Measurements from ENCODE around the gene UBALD1. TPM values are rescaled to one million over a fixed set of nuclear protein-coding genes. Genes with fewer than 3 reads are reported as not detected.
"Not testable (repeated sequence)": the region's sequence is repeated elsewhere in the genome, so short reads cannot be mapped to it uniquely, and the experiment has no call there.

UBALD1 gene
- polyA plus RNA-seq, 3 donors = 2.2 to 19.2 (median 2.8) TPM

DNA sequence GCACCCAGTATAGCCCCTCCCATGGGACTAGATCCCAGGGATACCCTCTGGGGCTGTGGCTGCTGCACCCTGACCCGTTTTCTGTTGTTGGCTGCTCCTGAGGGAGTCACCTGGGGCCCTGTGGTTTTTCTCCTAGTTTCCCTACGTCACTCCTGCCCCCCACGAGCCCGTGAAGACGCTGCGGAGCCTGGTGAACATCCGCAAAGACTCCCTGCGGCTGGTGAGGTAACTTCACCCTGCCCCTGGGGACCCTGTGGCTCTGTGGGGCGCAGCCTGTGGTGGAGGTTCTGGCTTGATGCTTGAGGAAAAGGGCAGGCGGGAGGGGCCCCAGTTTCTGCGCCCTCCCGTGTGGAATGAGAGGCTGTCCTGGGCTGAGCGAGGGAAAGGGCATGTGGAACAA is 37.1 kb upstream of the UBALD1 start:
- no peak overlapping the region for H3K27ac ChIP-seq (ENCODE audit: low read depth in 1 of 2, low read length in 2 of 2)
- no peak for DNase-seq
- no peaks in the 10 kb centered on the region for H3K27me3 Mint-ChIP-seq (ENCODE audit: low read depth in 3 of 3)
- peaks cover 0 to 3% of the 10 kb centered on the region in 2 donors for H3K9me3 ChIP-seq (replicated peaks in 1 of 2; ENCODE audit: control insufficient read depth in 1 of 2, insufficient read depth in 1 of 2, low read length in 2 of 2)
- peaks cover 9% of the 10 kb centered on the region for H3K4me1 Mint-ChIP-seq
- no peak overlapping the region for H3K4me3 Mint-ChIP-seq
- H3K36me3 ChIP-seq (replicated peaks in 1 of 2; ENCODE audit: control insufficient read depth in 1 of 2, insufficient read depth in 2 of 2, low read length in 2 of 2) = peaks cover 61 to 81% of the 10 kb centered on the region in 2 donors
- no peak overlapping the region for H3K4me3 ChIP-seq (replicated peaks in 1 of 3; ENCODE audit: low read depth in 2 of 3, low read length in 3 of 3)
- H3K4me1 ChIP-seq (ENCODE audit: control insufficient read depth in 1 of 2, insufficient read depth in 2 of 2, low read length in 2 of 2) = peaks cover 4 to 11% of the 10 kb centered on the region in 2 donors
- peaks cover 63 to 89% of the 10 kb centered on the region in 2 donors for H3K36me3 Mint-ChIP-seq
- no peak overlapping the region for H2AFZ ChIP-seq (ENCODE audit: insufficient read depth, low read depth, low read length, poor library complexity, severe bottlenecking)
- H3K27me3 ChIP-seq (ENCODE audit: control insufficient read depth in 2 of 2, insufficient read depth in 2 of 2, low read length in 2 of 2) = no peaks in the 10 kb centered on the region
- no peak overlapping the region for H3K9ac ChIP-seq (ENCODE audit: insufficient read depth, low read length, poor library complexity, severe bottlenecking)
- intact Hi-C loops (cut with micrococcal nuclease) = loop anchor here in 1 of 2 donors (5.0 kb wide), 1 partner anchor 40 kb away; the partner anchor contains the start of gene UBALD1
- no peaks in the 10 kb centered on the region for H3K9me3 Mint-ChIP-seq
- H4K20me1 ChIP-seq (ENCODE audit: insufficient read depth, low read length) = peaks cover 87% of the 10 kb centered on the region
- peak overlapping the region in 2 of 7 donors; percentile 37 to 73 for H3K27ac Mint-ChIP-seq
- TF ChIP-seq CTCF (IDR thresholded peaks at IDR 0.05) = no peak
- WGBS (ENCODE audit: insufficient coverage) = 98% methylated on average over 12 of the region's 13 CpGs
- H3K4me2 ChIP-seq (replicated peaks; ENCODE audit: extremely low read depth, low read length, poor library complexity, severe bottlenecking) = no peak overlapping the region
- H3K79me2 ChIP-seq (ENCODE audit: insufficient read depth, low read length) = peaks cover 49% of the 10 kb centered on the region

DNA sequence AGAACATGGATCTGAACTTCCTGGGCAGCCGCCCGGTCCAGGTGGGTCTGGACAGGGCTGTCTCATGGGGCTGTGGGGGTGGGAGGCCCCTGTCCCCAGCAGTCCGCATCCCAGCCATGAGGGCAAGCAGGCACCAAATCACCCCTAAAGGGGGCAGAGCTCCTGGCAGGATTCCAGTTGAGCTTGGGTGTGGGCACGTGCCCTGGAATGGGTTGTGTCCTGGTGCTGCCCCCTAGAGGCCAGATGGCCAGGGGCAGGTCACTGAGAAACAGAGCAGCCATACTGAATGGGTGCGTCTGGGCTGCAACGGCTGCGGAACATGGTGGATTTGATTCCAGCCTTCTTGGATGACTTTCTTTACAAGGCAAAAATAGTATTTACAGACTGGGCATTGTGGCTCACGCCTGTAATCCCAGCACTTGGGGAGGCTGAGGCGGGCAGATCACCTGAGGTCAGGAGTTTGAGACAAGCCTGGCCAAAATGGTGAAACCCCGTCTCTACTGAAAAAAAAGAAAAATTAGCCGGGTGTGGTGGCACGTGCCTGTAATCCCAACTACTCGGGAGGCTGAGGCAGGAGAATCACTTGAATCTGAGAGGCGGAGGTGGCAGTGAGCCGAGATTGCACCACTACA is 35.9 kb upstream of the UBALD1 start:
- H3K9me3 ChIP-seq (replicated peaks in 1 of 2; ENCODE audit: control insufficient read depth in 1 of 2, insufficient read depth in 1 of 2, low read length in 2 of 2); H3K9ac ChIP-seq (ENCODE audit: insufficient read depth, low read length, poor library complexity, severe bottlenecking); H3K27me3 Mint-ChIP-seq (ENCODE audit: low read depth in 3 of 3); H3K9me3 Mint-ChIP-seq; H3K4me3 ChIP-seq (replicated peaks in 1 of 3; ENCODE audit: low read depth in 2 of 3, low read length in 3 of 3); H3K4me2 ChIP-seq (replicated peaks; ENCODE audit: extremely low read depth, low read length, poor library complexity, severe bottlenecking); H3K4me3 Mint-ChIP-seq; H3K4me1 Mint-ChIP-seq; H3K27me3 ChIP-seq (ENCODE audit: control insufficient read depth in 2 of 2, insufficient read depth in 2 of 2, low read length in 2 of 2); H2AFZ ChIP-seq (ENCODE audit: insufficient read depth, low read depth, low read length, poor library complexity, severe bottlenecking): not testable (repeated sequence)
- peak overlapping the region; percentile 5 to 79 (median 70) for H3K27ac Mint-ChIP-seq
- H3K4me1 ChIP-seq (ENCODE audit: control insufficient read depth in 1 of 2, insufficient read depth in 2 of 2, low read length in 2 of 2) = peaks cover 4 to 11% of the 10 kb centered on the region in 2 donors
- TF ChIP-seq CTCF (IDR thresholded peaks at IDR 0.05) = peak; percentile 95
- DNase-seq = peak; percentile 81 to 89 (median 83)
- H4K20me1 ChIP-seq (ENCODE audit: insufficient read depth, low read length) = peaks cover 89% of the 10 kb centered on the region
- H3K36me3 Mint-ChIP-seq = peaks cover 56 to 89% of the 10 kb centered on the region in 2 donors
- intact Hi-C loops (cut with micrococcal nuclease) = loop anchor here in 1 of 2 donors (5.0 kb wide), 1 partner anchor 38 kb away; the partner anchor contains the start of gene UBALD1
- peaks cover 58 to 82% of the 10 kb centered on the region in 2 donors for H3K36me3 ChIP-seq (replicated peaks in 1 of 2; ENCODE audit: control insufficient read depth in 1 of 2, insufficient read depth in 2 of 2, low read length in 2 of 2)
- 80% methylated on average over 10 of the region's 15 CpGs for WGBS (ENCODE audit: insufficient coverage)
- H3K27ac ChIP-seq (ENCODE audit: low read depth in 1 of 2, low read length in 2 of 2) = peak overlapping the region; percentile 6 to 11
- H3K79me2 ChIP-seq (ENCODE audit: insufficient read depth, low read length) = peaks cover 60% of the 10 kb centered on the region

Measured in CD14-positive monocyte (primary cell).